Lower lobe of right lung (tissue), 2 donors: ENCODE results near the gene CCR7. TPM values are rescaled to one million over a fixed set of nuclear protein-coding genes. Genes with fewer than 3 reads are reported as not detected.

ENCODE experiments used
- ATAC-seq, 2 donors: fragments of 200-7000 bp; cut with Tn5 transposase; one replicate each; pipeline ENCODE4 v1.9.1; 2020 to 2022; ENCODE audit warnings: mild to moderate bottlenecking in 2 of 2, moderate library complexity in 2 of 2
- DNase-seq: peaks from one replicate; pipeline ENCODE4 v3.0.0-alpha.2; 2020
- H3K27ac ChIP-seq: fragments of 200-600 bp; one replicate; pipeline ENCODE4 v1.8.0; 2022
- H3K27me3 ChIP-seq: fragments of 200-600 bp; one replicate; pipeline ENCODE4 v1.8.0; 2022; ENCODE audit warnings: low read depth
- H3K36me3 ChIP-seq: fragments of 200-600 bp; one replicate; pipeline ENCODE4 v1.8.0; 2022; ENCODE audit warnings: mild to moderate bottlenecking
- H3K4me1 ChIP-seq: fragments of 200-600 bp; one replicate; pipeline ENCODE4 v1.8.0; 2022
- H3K4me3 ChIP-seq: fragments of 200-600 bp; one replicate; pipeline ENCODE4 v1.8.0; 2022; ENCODE audit warnings: mild to moderate bottlenecking
- H3K9me3 ChIP-seq: fragments of 200-600 bp; one replicate; pipeline ENCODE4 v1.8.0; 2022
- intact Hi-C: fragments of 100-400 bp; cut with DNase I; formaldehyde crosslinking; loops from one replicate; pipeline ENCODE4 v1.11.0; 2022
- total RNA-seq: library from RNA; stranded (reverse); fragmentation: NEBNext Ultra II Directional; extraction: Animal tissue kit (Norgen Biotek cat#: 25700); gene quantifications from one replicate; pipeline ENCODE4 v1.2.1, GENCODE V29; 2021
- TF ChIP-seq, protein P1 (sequence below): fragments of 200-600 bp; IDR thresholded peaks from one replicate; pipeline ENCODE4 v1.8.0; 2022; ENCODE audit warnings: antibody characterized with exemption, mild to moderate bottlenecking
- donor health status: DM: no; HTN: yes; CAD: no; lungs with severe emphysema.

CCR7 gene
- total RNA-seq, 1 donor from 2014 or later: 2.2 TPM

- intact Hi-C loops: no loop called here
- peak overlapping the region; percentile 77 for H3K27ac ChIP-seq
- DNase-seq (no peak), ATAC-seq (no peak)
- no peaks in the 10 kb centered on the region for H3K9me3 ChIP-seq
- no peaks in the 10 kb centered on the region for H3K36me3 ChIP-seq
- H3K4me1 ChIP-seq: peaks cover 99% of the 10 kb centered on the region
- H3K27me3 ChIP-seq: no peaks in the 10 kb centered on the region
- no peak overlapping the region for H3K4me3 ChIP-seq
- TF ChIP-seq, protein P1, sequence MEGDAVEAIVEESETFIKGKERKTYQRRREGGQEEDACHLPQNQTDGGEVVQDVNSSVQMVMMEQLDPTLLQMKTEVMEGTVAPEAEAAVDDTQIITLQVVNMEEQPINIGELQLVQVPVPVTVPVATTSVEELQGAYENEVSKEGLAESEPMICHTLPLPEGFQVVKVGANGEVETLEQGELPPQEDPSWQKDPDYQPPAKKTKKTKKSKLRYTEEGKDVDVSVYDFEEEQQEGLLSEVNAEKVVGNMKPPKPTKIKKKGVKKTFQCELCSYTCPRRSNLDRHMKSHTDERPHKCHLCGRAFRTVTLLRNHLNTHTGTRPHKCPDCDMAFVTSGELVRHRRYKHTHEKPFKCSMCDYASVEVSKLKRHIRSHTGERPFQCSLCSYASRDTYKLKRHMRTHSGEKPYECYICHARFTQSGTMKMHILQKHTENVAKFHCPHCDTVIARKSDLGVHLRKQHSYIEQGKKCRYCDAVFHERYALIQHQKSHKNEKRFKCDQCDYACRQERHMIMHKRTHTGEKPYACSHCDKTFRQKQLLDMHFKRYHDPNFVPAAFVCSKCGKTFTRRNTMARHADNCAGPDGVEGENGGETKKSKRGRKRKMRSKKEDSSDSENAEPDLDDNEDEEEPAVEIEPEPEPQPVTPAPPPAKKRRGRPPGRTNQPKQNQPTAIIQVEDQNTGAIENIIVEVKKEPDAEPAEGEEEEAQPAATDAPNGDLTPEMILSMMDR: no peak
These were observed 9.0 kb downstream of the CCR7 start for GRCh38 chr17:40556198-40556661.

- H3K36me3 ChIP-seq: no peaks in the 10 kb centered on the region
- peaks cover 99% of the 10 kb centered on the region for H3K4me1 ChIP-seq
- peak overlapping the region; percentile 83 for H3K27ac ChIP-seq
- no peaks in the 10 kb centered on the region for H3K9me3 ChIP-seq
- intact Hi-C loops: no loop called here
- no peaks in the 10 kb centered on the region for H3K27me3 ChIP-seq
- TF ChIP-seq, protein P1: no peak
- ATAC-seq (no peak), DNase-seq (no peak)
- H3K4me3 ChIP-seq: no peak overlapping the region
These were observed 9.7 kb downstream of the CCR7 start for GRCh38 chr17:40555296-40556190.

DNA sequence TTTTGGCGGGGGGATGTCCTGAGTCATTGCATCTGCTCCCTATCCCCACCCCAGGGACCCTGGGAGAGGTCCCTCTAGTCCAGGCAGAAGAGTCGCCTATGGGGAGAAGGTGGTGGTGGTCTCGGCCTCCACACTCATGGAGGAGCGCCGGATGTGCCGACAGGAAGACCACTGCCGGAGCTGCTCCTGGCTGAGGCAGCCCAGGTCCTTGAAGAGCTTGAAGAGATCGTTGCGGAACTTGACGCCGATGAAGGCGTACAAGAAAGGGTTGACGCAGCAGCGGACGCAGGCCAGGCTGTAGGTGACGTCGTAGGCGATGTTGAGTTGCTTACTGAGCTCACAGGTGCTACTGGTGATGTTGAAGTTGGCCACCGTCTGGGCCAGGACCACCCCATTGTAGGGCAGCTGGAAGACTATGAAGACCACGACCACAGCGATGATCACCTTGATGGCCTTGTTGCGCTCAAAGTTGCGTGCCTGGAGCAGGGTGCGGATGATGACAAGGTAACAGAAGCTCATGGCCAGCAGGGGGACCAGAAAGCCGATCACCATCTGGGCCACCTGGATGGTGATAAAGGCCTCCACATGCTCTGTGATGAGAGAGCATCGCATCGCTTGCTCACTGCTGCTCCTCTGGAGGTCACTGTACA, 10.5 kb downstream of the CCR7 start:
- Histone ChIP-seq H3K36me3 (no peaks in the 10 kb centered on the region), H3K4me3 (no peak overlapping the region), H3K9me3 (no peaks in the 10 kb centered on the region), H3K27ac (peak overlapping the region; percentile 83), H3K27me3 (no peaks in the 10 kb centered on the region), H3K4me1 (peaks cover 97% of the 10 kb centered on the region)
- ATAC-seq (no peak), DNase-seq (no peak)
- intact Hi-C loops: no loop called here
- TF ChIP-seq, protein P1: no peak

DNA sequence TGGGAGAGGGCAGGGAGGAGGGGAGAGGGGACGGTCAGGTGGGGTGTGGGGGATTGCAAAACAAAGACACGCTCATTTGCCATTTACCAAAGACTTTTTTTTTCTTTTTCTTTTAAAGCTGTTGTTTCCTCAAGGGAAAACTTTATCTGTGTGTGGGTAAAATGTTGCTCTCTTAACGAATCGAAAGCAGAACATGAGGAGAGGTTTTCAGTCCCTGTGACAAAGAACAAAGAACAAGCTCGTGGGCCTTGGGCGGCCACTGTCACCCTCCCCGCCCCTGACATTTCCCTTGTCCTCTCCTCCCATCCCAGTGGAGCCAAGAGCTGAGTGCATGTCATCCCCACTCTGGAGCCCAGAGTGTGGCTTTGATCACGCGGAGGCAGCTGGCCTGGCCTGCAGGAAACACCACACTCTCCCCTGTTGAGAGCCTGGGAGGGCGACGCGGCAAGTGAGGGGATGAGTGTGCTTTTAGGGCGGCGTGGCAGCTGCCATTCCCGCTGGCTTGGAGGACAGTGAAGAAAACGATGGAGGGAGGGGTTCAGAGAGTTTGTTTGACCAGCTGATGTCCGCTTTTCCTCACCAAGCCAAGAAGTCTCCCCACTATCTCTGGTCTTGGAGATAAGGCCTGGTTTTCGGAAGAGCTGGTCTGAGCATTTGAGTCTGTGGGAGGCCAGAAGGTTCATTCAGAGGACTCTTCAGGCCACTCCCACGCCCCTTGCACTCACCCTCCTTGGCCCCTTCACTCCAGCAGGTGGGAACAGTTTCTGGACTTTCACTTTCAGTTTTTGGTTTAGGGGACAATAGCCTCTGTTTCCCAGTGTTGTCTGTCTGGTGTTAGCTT, 11.4 kb downstream of the CCR7 start:
- ATAC-seq: peak; percentile 27 to 40
- no peak for DNase-seq
- peaks cover 97% of the 10 kb centered on the region for H3K4me1 ChIP-seq
- peak overlapping the region; percentile 33 for H3K4me3 ChIP-seq
- H3K9me3 ChIP-seq: no peaks in the 10 kb centered on the region
- TF ChIP-seq, protein P1: no peak
- peak overlapping the region; percentile 83 for H3K27ac ChIP-seq
- intact Hi-C loops: no loop called here
- H3K27me3 ChIP-seq: no peaks in the 10 kb centered on the region
- no peaks in the 10 kb centered on the region for H3K36me3 ChIP-seq
